Measurements from ENCODE around the gene DCC. TPM values are rescaled to one million over a fixed set of nuclear protein-coding genes. Genes with fewer than 3 reads are reported as not detected.

Gene DCC
- polyA plus RNA-seq, 1 of the 3 experiments (the other 2 are of a cell fraction): 0.20 TPM

- no peak overlapping the region for H2AFZ ChIP-seq (ENCODE audit: low read depth)
- ChIA-PET CTCF (interaction anchor here (2.0 kb wide), 1 partner anchor 257 kb away, joined by 5 read pairs; the partner anchor contains the start of gene DCC), POLR2A (no interaction called here)
- H3K27ac ChIP-seq (ENCODE audit: low read depth in 2 of 2, low read length in 1 of 2): no peak overlapping the region
- H3F3A ChIP-seq (replicated peaks; ENCODE audit: insufficient read depth): no peaks in the 10 kb centered on the region
- no peaks in the 10 kb centered on the region for H3K27me3 ChIP-seq (ENCODE audit: insufficient read depth)
- no peaks in the 10 kb centered on the region for H3K9me2 ChIP-seq
- DNase-seq: no peak
- H3K4me2 ChIP-seq: no peak overlapping the region
- H3K9me3 ChIP-seq: no peaks in the 10 kb centered on the region
- H3K4me3 ChIP-seq (ENCODE audit: low read depth in 2 of 2, low read length in 1 of 2): no peak overlapping the region
- no peaks in the 10 kb centered on the region for H3K4me1 ChIP-seq (ENCODE audit: control insufficient read depth in 1 of 2, insufficient read depth in 2 of 2, low read depth in 1 of 2, low read length in 1 of 2)
- no peaks in the 10 kb centered on the region for H4K20me1 ChIP-seq (ENCODE audit: insufficient read depth)
- no peaks in the 10 kb centered on the region for H3K79me2 ChIP-seq (ENCODE audit: insufficient read depth)
- H3K36me3 ChIP-seq (replicated peaks in 1 of 2; ENCODE audit: control insufficient read depth in 1 of 2, insufficient read depth in 2 of 2, low read length in 1 of 2): no peaks in the 10 kb centered on the region
- TF ChIP-seq, protein P1, sequence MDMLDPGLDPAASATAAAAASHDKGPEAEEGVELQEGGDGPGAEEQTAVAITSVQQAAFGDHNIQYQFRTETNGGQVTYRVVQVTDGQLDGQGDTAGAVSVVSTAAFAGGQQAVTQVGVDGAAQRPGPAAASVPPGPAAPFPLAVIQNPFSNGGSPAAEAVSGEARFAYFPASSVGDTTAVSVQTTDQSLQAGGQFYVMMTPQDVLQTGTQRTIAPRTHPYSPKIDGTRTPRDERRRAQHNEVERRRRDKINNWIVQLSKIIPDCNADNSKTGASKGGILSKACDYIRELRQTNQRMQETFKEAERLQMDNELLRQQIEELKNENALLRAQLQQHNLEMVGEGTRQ (IDR thresholded peaks at IDR 0.05; ENCODE audit: borderline replicate concordance, low read depth, low read length): no peak
- TF ChIP-seq MEF2A (IDR thresholded peaks at IDR 0.05; ENCODE audit: borderline replicate concordance, low read depth) (no peak), MXI1 (IDR thresholded peaks at IDR 0.05; ENCODE audit: low read depth, low read length) (no peak), REST (IDR thresholded peaks at IDR 0.05; ENCODE audit: low read depth, low read length) (no peak), GATA2 (CRISPR knock-in tag; IDR thresholded peaks at IDR 0.05) (no peak), NRF1 (IDR thresholded peaks at IDR 0.05; ENCODE audit: low read depth, low read length) (no peak), EP300 (IDR thresholded peaks at IDR 0.05; ENCODE audit: borderline replicate concordance in 1 of 2, low read depth in 1 of 2, low read length in 1 of 2) (no peak), TCF12 (IDR thresholded peaks at IDR 0.05) (no peak), NFIC (IDR thresholded peaks at IDR 0.05; ENCODE audit: borderline replicate concordance) (no peak), FOXM1 (IDR thresholded peaks at IDR 0.05; ENCODE audit: low read depth) (no peak), FOXJ3 (CRISPR knock-in tag; IDR thresholded peaks at IDR 0.05) (no peak), TAF1 (IDR thresholded peaks at IDR 0.05; ENCODE audit: borderline replicate concordance, low read depth, low read length) (no peak), FOSL2 (IDR thresholded peaks at IDR 0.05; ENCODE audit: borderline replicate concordance, low read depth) (no peak), EZH2phosphoT487 (IDR thresholded peaks at IDR 0.05; ENCODE audit: borderline replicate concordance, low read depth) (no peak), RFX5 (IDR thresholded peaks at IDR 0.05; ENCODE audit: low read length) (no peak), SMC3 (IDR thresholded peaks at IDR 0.05; ENCODE audit: low read depth, low read length) (no peak), SIN3A (IDR thresholded peaks at IDR 0.05; ENCODE audit: borderline replicate concordance, low read depth, low read length) (no peak)
- TF ChIP-seq, protein P2, sequence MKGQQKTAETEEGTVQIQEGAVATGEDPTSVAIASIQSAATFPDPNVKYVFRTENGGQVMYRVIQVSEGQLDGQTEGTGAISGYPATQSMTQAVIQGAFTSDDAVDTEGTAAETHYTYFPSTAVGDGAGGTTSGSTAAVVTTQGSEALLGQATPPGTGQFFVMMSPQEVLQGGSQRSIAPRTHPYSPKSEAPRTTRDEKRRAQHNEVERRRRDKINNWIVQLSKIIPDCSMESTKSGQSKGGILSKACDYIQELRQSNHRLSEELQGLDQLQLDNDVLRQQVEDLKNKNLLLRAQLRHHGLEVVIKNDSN (IDR thresholded peaks at IDR 0.05; ENCODE audit: borderline replicate concordance, low read depth): no peak
- TF ChIP-seq, protein P3, sequence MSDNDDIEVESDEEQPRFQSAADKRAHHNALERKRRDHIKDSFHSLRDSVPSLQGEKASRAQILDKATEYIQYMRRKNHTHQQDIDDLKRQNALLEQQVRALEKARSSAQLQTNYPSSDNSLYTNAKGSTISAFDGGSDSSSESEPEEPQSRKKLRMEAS (IDR thresholded peaks at IDR 0.05; ENCODE audit: low read depth): no peak
- WGBS (ENCODE audit: low lambda C conversion rate): 35% methylated on average over 5 of the region's 5 CpGs
- H3K9ac ChIP-seq: no peak overlapping the region
Observed at GRCh38 chr18:52596748-52597435, 256.9 kb downstream of the DCC start.
